OCI-LY3 (cell line): ENCODE measurements around the gene ADGRB3.

Experiments
- EZH2phosphoT487 ChIP-seq: fragments of 200-600 bp; shearing (Covaris generic); IDR thresholded peaks from 2 replicates; pipeline ENCODE4 v1.6.1; 2018; ENCODE audit warnings: antibody characterized with exemption, mixed run types, low read depth
- TF ChIP-seq, protein P1 (sequence below): fragments of 200-600, 300-600 bp; sonication (generic); IDR thresholded peaks from 2 replicates; pipeline ENCODE4 v1.5.1; 2014; ENCODE audit warnings: antibody characterized with exemption, low read length, low read depth

GRCh38 chr6:69289689-69290495, 654.8 kb downstream of the ADGRB3 start:
- TF ChIP-seq, protein P1, sequence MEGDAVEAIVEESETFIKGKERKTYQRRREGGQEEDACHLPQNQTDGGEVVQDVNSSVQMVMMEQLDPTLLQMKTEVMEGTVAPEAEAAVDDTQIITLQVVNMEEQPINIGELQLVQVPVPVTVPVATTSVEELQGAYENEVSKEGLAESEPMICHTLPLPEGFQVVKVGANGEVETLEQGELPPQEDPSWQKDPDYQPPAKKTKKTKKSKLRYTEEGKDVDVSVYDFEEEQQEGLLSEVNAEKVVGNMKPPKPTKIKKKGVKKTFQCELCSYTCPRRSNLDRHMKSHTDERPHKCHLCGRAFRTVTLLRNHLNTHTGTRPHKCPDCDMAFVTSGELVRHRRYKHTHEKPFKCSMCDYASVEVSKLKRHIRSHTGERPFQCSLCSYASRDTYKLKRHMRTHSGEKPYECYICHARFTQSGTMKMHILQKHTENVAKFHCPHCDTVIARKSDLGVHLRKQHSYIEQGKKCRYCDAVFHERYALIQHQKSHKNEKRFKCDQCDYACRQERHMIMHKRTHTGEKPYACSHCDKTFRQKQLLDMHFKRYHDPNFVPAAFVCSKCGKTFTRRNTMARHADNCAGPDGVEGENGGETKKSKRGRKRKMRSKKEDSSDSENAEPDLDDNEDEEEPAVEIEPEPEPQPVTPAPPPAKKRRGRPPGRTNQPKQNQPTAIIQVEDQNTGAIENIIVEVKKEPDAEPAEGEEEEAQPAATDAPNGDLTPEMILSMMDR = no peak
- TF ChIP-seq EZH2phosphoT487 = no peak
